ENCODE data around the gene GOLGA8B. TPM values are rescaled to one million over a fixed set of nuclear protein-coding genes. Genes with fewer than 3 reads are reported as not detected.
"Not testable (repeated sequence)": the region's sequence is repeated elsewhere in the genome, so short reads cannot be mapped to it uniquely, and the experiment has no call there.

Gene GOLGA8B
- total RNA-seq, 2 experiments from 2014 or later, result 252 to 258 TPM

- POLR2A ChIA-PET, result interaction anchor here (1.2 kb wide), 1 partner anchor 242 kb away, joined by 4 read pairs; the partner anchor contains the start of genes NOP10 and NUTM1
- H3K4me3 Mint-ChIP-seq, result peak overlapping the region; percentile 31
- H3K27ac Mint-ChIP-seq, result no peak overlapping the region
- DNase-seq, result no peak
- peaks cover 13% of the 10 kb centered on the region for H3K27me3 Mint-ChIP-seq
- no peaks in the 10 kb centered on the region for H3K9me3 Mint-ChIP-seq
- peaks cover 47% of the 10 kb centered on the region for H3K4me1 Mint-ChIP-seq
- CTCF ChIA-PET, result interaction anchor here (1.4 kb wide), 1 partner anchor 475 kb away, joined by 4 read pairs; no protein-coding TSS in a partner anchor
- peaks cover 13% of the 10 kb centered on the region for H3K36me3 Mint-ChIP-seq (ENCODE audit: low read depth)
These were observed 1.5 kb upstream of the GOLGA8B start for GRCh38 chr15:34584996-34585395.

- Mint-ChIP-seq H3K9me3 (no peaks in the 10 kb centered on the region), H3K4me3 (peak overlapping the region; percentile 85), H3K36me3 (ENCODE audit: low read depth) (peaks cover 18% of the 10 kb centered on the region), H3K27ac (peak overlapping the region; percentile 82), H3K27me3 (peaks cover 10% of the 10 kb centered on the region), H3K4me1 (peaks cover 54% of the 10 kb centered on the region)
- ChIA-PET CTCF (interaction anchor here (1.4 to 1.7 kb wide), 3 partner anchors 241 to 474 kb away, joined by 3 to 7 read pairs (median 4); partner anchors contain the start of genes NOP10 and NUTM1), POLR2A (interaction anchor here (1.4 to 4.2 kb wide), 6 partner anchors 217 to 482 kb away, joined by 4 to 53 read pairs (median 10); partner anchors contain the start of genes EMC7, LPCAT4, NOP10 and NUTM1)
- DNase-seq, result no peak
These were observed 848 bp upstream of the GOLGA8B start for GRCh38 chr15:34584330-34584668.

- peak; percentile 58 for DNase-seq
- Mint-ChIP-seq H3K9me3 (no peaks in the 10 kb centered on the region), H3K4me1 (peaks cover 61% of the 10 kb centered on the region), H3K27ac (peak overlapping the region; percentile 86), H3K36me3 (ENCODE audit: low read depth) (peaks cover 29% of the 10 kb centered on the region), H3K27me3 (peaks cover 7% of the 10 kb centered on the region), H3K4me3 (peak overlapping the region; percentile 94)
- ChIA-PET POLR2A (interaction anchor here (0.7 to 4.2 kb wide), 15 partner anchors 11 to 542 kb away, joined by 3 to 53 read pairs (median 7); partner anchors contain the start of genes AQR, EMC7, GOLGA8A and KATNBL1), CTCF (interaction anchor here (0.8 to 2.1 kb wide), 9 partner anchors 215 to 539 kb away, joined by 3 to 9 read pairs (median 3); partner anchors contain the start of genes KATNBL1, LPCAT4, NOP10 and NUTM1)
These were observed 735 bp downstream of the GOLGA8B start for GRCh38 chr15:34582461-34583371.

- Mint-ChIP-seq H3K27ac (peak overlapping the region; percentile 86), H3K4me3 (peak overlapping the region; percentile 94), H3K36me3 (ENCODE audit: low read depth) (peaks cover 29% of the 10 kb centered on the region), H3K4me1 (peaks cover 67% of the 10 kb centered on the region)
- not testable (repeated sequence) for DNase-seq, H3K27me3 Mint-ChIP-seq, H3K9me3 Mint-ChIP-seq
- CTCF ChIA-PET, result interaction anchor here (0.9 to 2.1 kb wide), 3 partner anchors 214 to 539 kb away, joined by 3 to 4 read pairs (median 3); partner anchors contain the start of gene LPCAT4
- POLR2A ChIA-PET, result interaction anchor here (0.7 to 4.2 kb wide), 7 partner anchors 10 to 480 kb away, joined by 3 to 53 read pairs (median 4); partner anchors contain the start of genes EMC7, LPCAT4, PGBD4 and ZNF770
These were observed 1.6 kb downstream of the GOLGA8B start for GRCh38 chr15:34581687-34582460.

GRCh38 chr15:34581043-34581365 is 2.4 kb downstream of the GOLGA8B start:
- H3K9me3 Mint-ChIP-seq, result no peaks in the 10 kb centered on the region
- ChIA-PET POLR2A (interaction anchor here (0.6 to 4.2 kb wide), 4 partner anchors 9 to 480 kb away, joined by 3 to 53 read pairs (median 4); partner anchors contain the start of gene LPCAT4), CTCF (interaction anchor here (2.1 kb wide), 1 partner anchor 214 kb away, joined by 4 read pairs; the partner anchor contains the start of gene LPCAT4)
- no peak overlapping the region for H3K27ac Mint-ChIP-seq
- no peak for DNase-seq
- peaks cover 29% of the 10 kb centered on the region for H3K36me3 Mint-ChIP-seq (ENCODE audit: low read depth)
- peaks cover 7% of the 10 kb centered on the region for H3K27me3 Mint-ChIP-seq
- H3K4me1 Mint-ChIP-seq, result peaks cover 69% of the 10 kb centered on the region
- peak overlapping the region; percentile 94 for H3K4me3 Mint-ChIP-seq

- CTCF ChIA-PET, result interaction anchor here (2.1 kb wide), 1 partner anchor 213 kb away, joined by 4 read pairs; the partner anchor contains the start of gene LPCAT4
- Mint-ChIP-seq H3K36me3 (ENCODE audit: low read depth) (peaks cover 29% of the 10 kb centered on the region), H3K4me1 (peaks cover 67% of the 10 kb centered on the region)
- not testable (repeated sequence) for H3K27me3 Mint-ChIP-seq, H3K4me3 Mint-ChIP-seq, DNase-seq, H3K27ac Mint-ChIP-seq, H3K9me3 Mint-ChIP-seq
- POLR2A ChIA-PET, result interaction anchor here (0.6 to 4.2 kb wide), 2 partner anchors 213 to 479 kb away, joined by 3 to 53 read pairs; partner anchors contain the start of gene LPCAT4
These were observed 3.0 kb downstream of the GOLGA8B start for GRCh38 chr15:34580251-34581042.

- ChIA-PET POLR2A (no interaction called here), CTCF (no interaction called here)
- Mint-ChIP-seq H3K4me3 (no peak overlapping the region), H3K27me3 (no peaks in the 10 kb centered on the region), H3K9me3 (no peaks in the 10 kb centered on the region), H3K4me1 (peaks cover 59% of the 10 kb centered on the region), H3K27ac (peak overlapping the region; percentile 71), H3K36me3 (ENCODE audit: low read depth) (peaks cover 29% of the 10 kb centered on the region)
- DNase-seq, result no peak
These were observed 5.2 kb downstream of the GOLGA8B start for GRCh38 chr15:34578283-34578674.

- CTCF ChIA-PET, H3K4me3 Mint-ChIP-seq, DNase-seq, POLR2A ChIA-PET, H3K9me3 Mint-ChIP-seq, H3K27me3 Mint-ChIP-seq: not testable (repeated sequence)
- H3K27ac Mint-ChIP-seq, result peak overlapping the region; percentile 71
- peaks cover 28% of the 10 kb centered on the region for H3K36me3 Mint-ChIP-seq (ENCODE audit: low read depth)
- H3K4me1 Mint-ChIP-seq, result peaks cover 62% of the 10 kb centered on the region
These were observed 5.7 kb downstream of the GOLGA8B start for GRCh38 chr15:34577658-34578282.

GRCh38 chr15:34575035-34575434 is 8.4 kb downstream of the GOLGA8B start:
- POLR2A ChIA-PET, CTCF ChIA-PET, H3K27me3 Mint-ChIP-seq, H3K4me3 Mint-ChIP-seq, H3K9me3 Mint-ChIP-seq, H3K27ac Mint-ChIP-seq, DNase-seq: not testable (repeated sequence)
- H3K4me1 Mint-ChIP-seq, result peaks cover 52% of the 10 kb centered on the region
- H3K36me3 Mint-ChIP-seq (ENCODE audit: low read depth), result peaks cover 16% of the 10 kb centered on the region

- peaks cover 32% of the 10 kb centered on the region for H3K4me1 Mint-ChIP-seq
- DNase-seq; H3K9me3 Mint-ChIP-seq; H3K36me3 Mint-ChIP-seq (ENCODE audit: low read depth); H3K27ac Mint-ChIP-seq; H3K4me3 Mint-ChIP-seq; H3K27me3 Mint-ChIP-seq; POLR2A ChIA-PET; CTCF ChIA-PET: not testable (repeated sequence)
These were observed 10.5 kb downstream of the GOLGA8B start for GRCh38 chr15:34572921-34573320.

- POLR2A ChIA-PET, result interaction anchor here (0.7 kb wide), 1 partner anchor 10 kb away, joined by 3 read pairs; no protein-coding TSS in a partner anchor
- CTCF ChIA-PET; H3K9me3 Mint-ChIP-seq; H3K27me3 Mint-ChIP-seq; H3K36me3 Mint-ChIP-seq (ENCODE audit: low read depth); DNase-seq; H3K27ac Mint-ChIP-seq; H3K4me3 Mint-ChIP-seq: not testable (repeated sequence)
- peaks cover 31% of the 10 kb centered on the region for H3K4me1 Mint-ChIP-seq
These were observed 11.3 kb downstream of the GOLGA8B start for GRCh38 chr15:34572019-34572641.
